ENCODE results near the gene UVSSA.

The UVSSA gene

GRCh38 chr4:1354983-1355275 lies 7.9 kb downstream of the UVSSA start:
- H3K4me3 Mint-ChIP-seq: no peak overlapping the region
- no peak for TF ChIP-seq CTCF (IDR thresholded peaks at IDR 0.05; ENCODE audit: unreplicated experiment in 3 of 3)
- H3K4me1 Mint-ChIP-seq: peaks cover 5% of the 10 kb centered on the region
- no peaks in the 10 kb centered on the region for H3K9me3 Mint-ChIP-seq
- peaks cover 10% of the 10 kb centered on the region for H3K36me3 Mint-ChIP-seq (ENCODE audit: low read depth)
- H3K27me3 Mint-ChIP-seq (ENCODE audit: low read depth): no peaks in the 10 kb centered on the region
- no peak overlapping the region for H3K27ac Mint-ChIP-seq

GRCh38 chr4:1355378-1355777 lies 8.4 kb downstream of the UVSSA start:
- peaks cover 10% of the 10 kb centered on the region for H3K36me3 Mint-ChIP-seq (ENCODE audit: low read depth)
- no peak overlapping the region for H3K4me3 Mint-ChIP-seq
- no peak overlapping the region for H3K27ac Mint-ChIP-seq
- no peaks in the 10 kb centered on the region for H3K9me3 Mint-ChIP-seq
- TF ChIP-seq CTCF (IDR thresholded peaks at IDR 0.05; ENCODE audit: unreplicated experiment in 3 of 3): no peak
- no peaks in the 10 kb centered on the region for H3K27me3 Mint-ChIP-seq (ENCODE audit: low read depth)
- peaks cover 5% of the 10 kb centered on the region for H3K4me1 Mint-ChIP-seq

DNA sequence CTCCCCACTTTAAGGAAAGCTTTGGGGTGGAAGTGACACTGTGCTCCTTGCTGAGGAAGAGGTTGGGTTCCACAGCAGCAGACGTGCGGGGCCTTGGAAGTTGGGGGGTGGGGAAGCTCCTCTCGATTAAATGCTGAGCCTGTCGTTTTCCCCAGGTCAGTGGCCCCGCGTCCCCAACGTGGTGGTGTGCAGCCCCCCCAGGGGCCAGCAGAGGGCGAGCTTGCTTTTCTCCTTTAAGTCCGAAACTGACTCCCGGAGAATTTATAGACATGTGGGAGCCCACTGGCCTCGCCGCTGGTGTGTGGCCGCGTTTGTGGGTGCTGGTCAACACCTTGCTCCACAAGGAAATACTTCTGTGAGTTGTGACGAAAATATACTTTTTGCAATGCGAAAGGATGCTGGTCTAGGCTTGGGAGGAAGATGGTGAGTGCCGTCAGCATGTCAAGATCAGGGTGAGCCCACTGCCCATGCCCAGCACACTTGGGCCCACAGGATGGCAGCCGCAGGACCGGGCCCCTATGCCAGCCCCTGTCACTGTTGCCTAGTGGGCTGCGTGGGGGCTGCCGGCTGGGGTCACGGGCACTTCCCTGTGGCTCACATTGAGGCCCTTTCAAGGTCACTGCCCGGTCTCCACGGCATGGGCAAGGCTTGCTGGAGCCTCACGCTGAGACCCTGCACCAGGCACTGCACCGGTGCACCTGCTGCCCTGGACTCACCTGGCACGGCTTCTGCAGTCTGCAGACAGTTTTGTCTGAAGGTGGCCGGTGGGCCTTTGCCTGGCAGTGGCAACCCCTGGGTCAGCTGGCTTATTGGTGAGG lies 9.4 kb downstream of the UVSSA start:
- peaks cover 5% of the 10 kb centered on the region for H3K4me1 Mint-ChIP-seq
- no peak overlapping the region for H3K27ac Mint-ChIP-seq
- H3K27me3 Mint-ChIP-seq (ENCODE audit: low read depth): no peaks in the 10 kb centered on the region
- no peaks in the 10 kb centered on the region for H3K9me3 Mint-ChIP-seq
- peaks cover 10% of the 10 kb centered on the region for H3K36me3 Mint-ChIP-seq (ENCODE audit: low read depth)
- H3K4me3 Mint-ChIP-seq: no peak overlapping the region
- peak; percentile 82 to 89 (median 83) for TF ChIP-seq CTCF (IDR thresholded peaks at IDR 0.05; ENCODE audit: unreplicated experiment in 3 of 3)

GRCh38 chr4:1357356-1358248 lies 10.6 kb downstream of the UVSSA start:
- TF ChIP-seq CTCF (IDR thresholded peaks at IDR 0.05; ENCODE audit: unreplicated experiment in 3 of 3): no peak
- no peaks in the 10 kb centered on the region for H3K4me1 Mint-ChIP-seq
- no peak overlapping the region for H3K27ac Mint-ChIP-seq
- H3K9me3 Mint-ChIP-seq: no peaks in the 10 kb centered on the region
- H3K36me3 Mint-ChIP-seq (ENCODE audit: low read depth): peaks cover 10% of the 10 kb centered on the region
- H3K4me3 Mint-ChIP-seq: no peak overlapping the region
- no peaks in the 10 kb centered on the region for H3K27me3 Mint-ChIP-seq (ENCODE audit: low read depth)

GRCh38 chr4:1358421-1359143 lies 11.6 kb downstream of the UVSSA start:
- Mint-ChIP-seq H3K36me3 (ENCODE audit: low read depth) (peaks cover 10% of the 10 kb centered on the region), H3K4me3 (no peak overlapping the region), H3K4me1 (no peaks in the 10 kb centered on the region), H3K9me3 (no peaks in the 10 kb centered on the region), H3K27ac (no peak overlapping the region), H3K27me3 (ENCODE audit: low read depth) (no peaks in the 10 kb centered on the region)
- no peak for TF ChIP-seq CTCF (IDR thresholded peaks at IDR 0.05; ENCODE audit: unreplicated experiment in 3 of 3)
